ENCODE data around the gene MRPL34. TPM values are rescaled to one million over a fixed set of nuclear protein-coding genes. Genes with fewer than 3 reads are reported as not detected.
"Not testable (repeated sequence)": the region's sequence is repeated elsewhere in the genome, so short reads cannot be mapped to it uniquely, and the experiment has no call there.

The MRPL34 gene
- total and polyA plus RNA-seq, 5 donors = 131 to 321 (median 176) TPM

DNA sequence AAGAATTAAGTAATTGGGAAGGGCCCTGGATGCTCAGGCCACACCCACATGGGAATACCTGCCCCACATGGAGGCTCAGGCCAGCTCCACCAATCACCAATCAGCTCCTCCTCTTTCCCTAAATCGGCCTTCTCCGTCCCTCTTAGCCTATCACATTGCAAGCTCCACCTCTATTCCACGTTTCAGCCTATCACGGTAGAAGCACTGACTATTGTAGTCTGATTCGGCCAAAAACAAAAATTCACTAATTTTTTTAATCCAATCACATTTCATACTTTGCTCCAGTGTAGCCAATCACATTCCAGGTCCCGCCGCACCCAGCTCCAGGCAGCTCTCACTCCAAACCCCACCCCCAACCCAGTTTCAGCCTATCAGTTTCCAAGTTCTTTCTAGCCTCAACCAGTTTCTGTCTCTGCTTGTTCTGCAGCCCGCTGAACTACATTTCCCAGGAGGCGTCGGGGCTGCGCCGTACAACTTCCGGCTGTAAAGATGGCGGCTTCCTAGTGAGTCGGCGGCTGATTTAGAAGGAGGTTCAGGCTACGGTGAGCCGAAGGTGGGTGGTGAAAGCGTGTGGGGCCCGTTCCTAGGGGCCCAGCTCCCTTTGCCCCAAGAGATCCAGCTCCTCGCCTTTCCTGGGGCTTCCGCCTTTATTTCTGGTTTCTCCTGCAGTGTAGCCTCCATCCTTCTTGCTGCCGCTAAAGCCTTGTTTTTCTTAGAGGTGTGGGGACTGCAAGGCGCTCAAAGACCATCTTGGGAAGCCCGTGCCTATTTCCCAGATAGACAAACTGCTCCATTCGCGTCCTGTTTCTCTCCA, 38.5 kb upstream of the MRPL34 start, which contains the start of gene BABAM1:
BABAM1 (plus strand) TSS at position 469 of the 814 bp plus-strand sequence. CDS start 1,364 bp downstream, outside the sequence.
- Histone ChIP-seq H3K27me3 (ENCODE audit: control insufficient read depth, insufficient read depth) (no peaks in the 10 kb centered on the region), H3K27ac (ENCODE audit: low read length) (peak within 1 kb of the TSS; percentile 65), H3K9me3 (ENCODE audit: control insufficient read depth, low read length) (no peaks in the 10 kb centered on the region), H3K4me3 (ENCODE audit: low read length) (peak within 1 kb of the TSS; percentile 93), H3K4me1 (ENCODE audit: control insufficient read depth, insufficient read depth, low read length) (peaks cover 4% of the 10 kb centered on the region)
- peak; percentile 97 for ATAC-seq
- DNase-seq = peak; percentile 94 to 97 (median 95)
- intact Hi-C loops (cut with DNase I) = no loop called here
- under 1% methylated on average over 27 of the region's 27 CpGs for WGBS

- no peaks in the 10 kb centered on the region for H3K27me3 ChIP-seq (ENCODE audit: control insufficient read depth, insufficient read depth)
- no peaks in the 10 kb centered on the region for H3K9me3 ChIP-seq (ENCODE audit: control insufficient read depth, low read length)
- ATAC-seq = no peak
- 90% methylated on average over 13 of the region's 13 CpGs for WGBS
- H3K4me1 ChIP-seq (ENCODE audit: control insufficient read depth, insufficient read depth, low read length) = peaks cover 4% of the 10 kb centered on the region
- DNase-seq = peak in 1 of 3 donors; percentile 41
- intact Hi-C loops (cut with DNase I) = no loop called here
- no peak overlapping the region for H3K27ac ChIP-seq (ENCODE audit: low read length)
- no peak overlapping the region for H3K4me3 ChIP-seq (ENCODE audit: low read length)
These were observed 36.9 kb upstream of the MRPL34 start for GRCh38 chr19:17268754-17269153.

DNA sequence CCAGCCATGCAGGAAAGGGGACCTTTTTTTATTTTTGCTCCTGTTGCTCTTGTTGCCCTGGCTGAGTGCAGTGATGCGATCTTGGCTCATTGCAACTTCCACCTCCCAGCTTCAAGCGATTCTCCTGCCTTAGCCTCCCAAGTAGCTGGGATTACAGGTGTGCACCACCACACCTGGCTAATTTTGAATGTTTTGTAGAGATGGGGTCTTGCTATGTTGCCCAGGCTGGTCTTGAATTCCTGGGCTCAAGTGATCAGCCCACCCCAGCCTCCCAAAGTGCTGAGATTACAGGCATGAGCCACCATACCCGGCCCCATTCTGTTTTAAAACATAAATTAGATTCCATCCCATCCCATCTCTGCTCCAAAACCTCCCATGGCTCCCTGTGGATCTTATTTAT, 30.8 kb upstream of the MRPL34 start:
- H3K4me3 ChIP-seq (ENCODE audit: low read length); H3K9me3 ChIP-seq (ENCODE audit: control insufficient read depth, low read length); ATAC-seq; H3K27ac ChIP-seq (ENCODE audit: low read length); DNase-seq; H3K27me3 ChIP-seq (ENCODE audit: control insufficient read depth, insufficient read depth); H3K4me1 ChIP-seq (ENCODE audit: control insufficient read depth, insufficient read depth, low read length); intact Hi-C loops (cut with DNase I): not testable (repeated sequence)
- 98% methylated on average over 3 of the region's 3 CpGs for WGBS

DNA sequence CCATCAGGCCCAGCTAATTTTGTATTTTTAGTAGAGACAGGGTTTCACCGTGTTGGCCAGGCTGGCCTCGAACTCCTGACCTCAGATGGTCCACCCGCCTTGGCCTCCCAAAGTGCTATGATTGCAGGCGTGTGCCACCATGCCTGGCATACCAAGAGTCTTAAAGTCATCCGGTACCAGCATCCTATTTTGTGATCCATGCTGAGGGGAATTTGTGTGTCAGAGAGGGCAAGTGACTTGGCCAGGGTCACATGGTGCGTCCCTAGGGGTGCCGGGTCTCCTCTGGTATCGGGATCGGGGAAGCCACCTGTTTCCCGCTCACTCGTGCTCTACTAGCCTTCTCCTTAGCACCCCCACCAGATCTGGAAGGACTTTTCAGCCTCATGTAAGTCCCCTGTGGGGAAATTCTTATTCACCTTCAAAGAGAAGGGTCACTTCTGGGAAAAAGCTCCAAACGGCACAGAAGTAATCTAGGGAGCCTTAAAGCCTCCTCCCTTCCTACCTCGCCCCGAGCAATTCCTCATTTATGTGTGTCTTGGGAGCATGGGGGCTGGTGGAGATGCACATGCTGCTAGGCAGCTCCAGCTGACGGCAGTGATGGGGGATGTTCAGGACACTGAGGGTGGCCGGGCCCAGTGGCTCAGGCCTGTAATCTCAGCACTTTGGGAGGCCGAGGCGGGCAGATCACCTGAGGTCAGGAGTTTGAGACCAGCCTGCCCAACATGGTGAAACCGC, 30.1 kb upstream of the MRPL34 start:
- Histone ChIP-seq H3K4me3 (ENCODE audit: low read length) (no peak overlapping the region), H3K4me1 (ENCODE audit: control insufficient read depth, insufficient read depth, low read length) (no peaks in the 10 kb centered on the region), H3K9me3 (ENCODE audit: control insufficient read depth, low read length) (no peaks in the 10 kb centered on the region), H3K27ac (ENCODE audit: low read length) (no peak overlapping the region), H3K27me3 (ENCODE audit: control insufficient read depth, insufficient read depth) (no peaks in the 10 kb centered on the region)
- DNase-seq (no peak), ATAC-seq (no peak)
- 91% methylated on average over 19 of the region's 19 CpGs for WGBS
- intact Hi-C loops (cut with DNase I) = no loop called here

GRCh38 chr19:17279436-17279835, 26.2 kb upstream of the MRPL34 start:
- no peak overlapping the region for H3K27ac ChIP-seq (ENCODE audit: low read length)
- no peaks in the 10 kb centered on the region for H3K9me3 ChIP-seq (ENCODE audit: control insufficient read depth, low read length)
- ATAC-seq = no peak
- no peaks in the 10 kb centered on the region for H3K4me1 ChIP-seq (ENCODE audit: control insufficient read depth, insufficient read depth, low read length)
- intact Hi-C loops (cut with DNase I) = no loop called here
- 76% methylated on average over 3 of the region's 3 CpGs for WGBS
- H3K27me3 ChIP-seq (ENCODE audit: control insufficient read depth, insufficient read depth) = no peaks in the 10 kb centered on the region
- H3K4me3 ChIP-seq (ENCODE audit: low read length) = no peak overlapping the region
- DNase-seq = no peak

DNA sequence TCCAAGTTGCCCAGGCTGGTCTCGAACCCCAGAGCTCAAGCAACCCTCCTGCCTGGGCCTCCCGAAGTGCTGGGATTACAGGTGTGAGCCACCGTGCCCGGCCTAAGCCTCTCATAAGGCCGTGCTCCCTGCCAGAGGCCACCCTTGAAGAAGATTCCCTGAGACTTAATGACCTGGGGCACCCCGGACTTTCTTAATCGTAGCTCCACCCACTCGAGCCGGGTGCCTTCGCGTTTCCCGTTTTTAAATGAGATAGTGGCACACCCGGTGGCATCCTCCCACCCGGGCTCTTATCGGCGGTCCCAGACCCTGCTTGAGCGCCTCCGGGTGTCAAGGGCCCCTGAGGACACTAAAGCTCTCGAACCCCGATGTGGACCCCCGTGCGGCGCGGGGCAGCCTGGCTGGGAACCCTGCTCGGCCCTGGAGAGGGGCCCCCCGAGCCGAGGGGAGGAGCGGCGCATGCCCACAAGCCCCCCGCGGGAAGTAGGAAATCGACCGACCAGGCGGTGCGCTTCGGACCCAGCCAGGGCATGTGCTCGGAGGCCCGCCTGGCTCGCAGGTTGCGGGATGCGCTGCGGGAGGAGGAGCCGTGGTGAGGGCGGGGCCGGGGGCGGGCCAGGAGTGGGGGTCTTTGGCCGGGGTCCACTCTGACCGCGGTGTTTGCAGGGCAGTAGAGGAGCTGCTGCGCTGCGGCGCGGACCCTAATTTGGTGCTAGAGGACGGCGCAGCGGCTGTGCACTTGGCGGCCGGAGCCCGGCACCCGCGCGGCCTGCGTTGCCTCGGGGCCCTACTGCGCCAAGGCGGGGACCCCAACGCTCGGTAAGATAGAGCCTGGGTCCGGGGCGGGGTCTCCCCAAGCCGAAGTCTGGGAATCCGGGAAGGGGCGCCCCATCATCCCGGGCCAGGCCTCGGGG, 24.0 kb upstream of the MRPL34 start, which contains the start of gene ANKLE1:
ANKLE1 (plus strand) TSS at position 511 of the 914 bp plus-strand sequence; CDS start at position 531, 20 bp downstream.
- Histone ChIP-seq H3K27ac (ENCODE audit: low read length) (no peak within 1 kb of the TSS), H3K9me3 (ENCODE audit: control insufficient read depth, low read length) (no peaks in the 10 kb centered on the region), H3K27me3 (ENCODE audit: control insufficient read depth, insufficient read depth) (no peaks in the 10 kb centered on the region), H3K4me1 (ENCODE audit: control insufficient read depth, insufficient read depth, low read length) (no peaks in the 10 kb centered on the region), H3K4me3 (ENCODE audit: low read length) (peak within 1 kb of the TSS; percentile 34)
- DNase-seq = peak in 2 of 3 donors; percentile 62 to 81
- intact Hi-C loops (cut with DNase I) = loop anchor here (2.0 to 10.0 kb wide), 4 partner anchors 67 to 215 kb away; partner anchors contain the start of gene USE1 (in 1 of the 4)
- peak; percentile 28 to 49 for ATAC-seq
- 6% methylated on average over 75 of the region's 75 CpGs for WGBS

GRCh38 chr19:17282488-17283125, 23.1 kb upstream of the MRPL34 start:
- no peaks in the 10 kb centered on the region for H3K27me3 ChIP-seq (ENCODE audit: control insufficient read depth, insufficient read depth)
- H3K4me1 ChIP-seq (ENCODE audit: control insufficient read depth, insufficient read depth, low read length) = no peaks in the 10 kb centered on the region
- ATAC-seq = peak; percentile 92
- H3K9me3 ChIP-seq (ENCODE audit: control insufficient read depth, low read length) = no peaks in the 10 kb centered on the region
- peak overlapping the region; percentile 34 for H3K4me3 ChIP-seq (ENCODE audit: low read length)
- intact Hi-C loops (cut with DNase I) = loop anchor here (2.0 to 10.0 kb wide), 4 partner anchors 68 to 216 kb away; partner anchors contain the start of gene USE1 (in 1 of the 4)
- no peak overlapping the region for H3K27ac ChIP-seq (ENCODE audit: low read length)
- peak; percentile 81 to 93 (median 93) for DNase-seq
- 3% methylated on average over 45 of the region's 45 CpGs for WGBS

DNA sequence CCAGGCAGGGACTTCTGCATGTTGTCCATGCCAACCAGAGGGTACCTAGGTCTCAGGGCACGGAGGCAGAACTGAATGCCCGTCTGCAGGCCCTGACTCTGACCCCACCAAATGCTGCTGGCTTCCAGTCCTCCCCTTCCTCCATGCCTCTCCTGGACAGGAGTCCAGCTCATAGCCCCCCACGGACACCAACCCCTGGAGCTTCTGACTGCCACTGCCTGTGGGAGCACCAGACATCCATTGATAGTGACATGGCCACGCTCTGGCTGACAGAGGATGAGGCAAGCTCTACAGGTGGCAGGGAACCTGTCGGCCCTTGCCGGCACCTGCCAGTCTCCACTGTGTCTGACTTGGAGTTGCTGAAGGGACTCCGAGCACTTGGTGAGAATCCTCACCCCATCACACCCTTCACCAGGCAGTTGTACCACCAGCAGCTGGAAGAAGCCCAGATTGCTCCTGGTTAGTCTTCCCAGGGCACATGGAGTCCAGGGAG, 22.1 kb upstream of the MRPL34 start:
- H3K27me3 ChIP-seq (ENCODE audit: control insufficient read depth, insufficient read depth) = no peaks in the 10 kb centered on the region
- H3K27ac ChIP-seq (ENCODE audit: low read length) = no peak overlapping the region
- no peak for ATAC-seq
- intact Hi-C loops (cut with DNase I) = loop anchor here (2.0 to 10.0 kb wide), 4 partner anchors 69 to 217 kb away; partner anchors contain the start of gene USE1 (in 1 of the 4)
- H3K9me3 ChIP-seq (ENCODE audit: control insufficient read depth, low read length) = no peaks in the 10 kb centered on the region
- H3K4me1 ChIP-seq (ENCODE audit: control insufficient read depth, insufficient read depth, low read length) = no peaks in the 10 kb centered on the region
- 89% methylated on average over 7 of the region's 7 CpGs for WGBS
- no peak overlapping the region for H3K4me3 ChIP-seq (ENCODE audit: low read length)
- no peak for DNase-seq

GRCh38 chr19:17285415-17286135, 20.1 kb upstream of the MRPL34 start:
- 88% methylated on average over 18 of the region's 18 CpGs for WGBS
- intact Hi-C loops (cut with DNase I) = loop anchor here in 1 of 4 donors (10.0 kb wide), 1 partner anchor 71 kb away; the partner anchor contains the start of gene USE1
- ATAC-seq = no peak
- Histone ChIP-seq H3K9me3 (ENCODE audit: control insufficient read depth, low read length) (no peaks in the 10 kb centered on the region), H3K4me3 (ENCODE audit: low read length) (no peak overlapping the region), H3K27ac (ENCODE audit: low read length) (no peak overlapping the region), H3K4me1 (ENCODE audit: control insufficient read depth, insufficient read depth, low read length) (no peaks in the 10 kb centered on the region), H3K27me3 (ENCODE audit: control insufficient read depth, insufficient read depth) (no peaks in the 10 kb centered on the region)
- peak in 1 of 3 donors; percentile 26 for DNase-seq

Data from right cardiac atrium (tissue), 5 donors.